HG03097 (cell line): ENCODE measurements around the gene THY1.

Experiments used
- ATAC-seq: cut with Tn5 transposase; IDR thresholded peaks from one replicate; pipeline ENCODE4 v1.9.1; 2021; ENCODE audit not compliant: unreplicated experiment, low FRiP score

The THY1 gene

DNA sequence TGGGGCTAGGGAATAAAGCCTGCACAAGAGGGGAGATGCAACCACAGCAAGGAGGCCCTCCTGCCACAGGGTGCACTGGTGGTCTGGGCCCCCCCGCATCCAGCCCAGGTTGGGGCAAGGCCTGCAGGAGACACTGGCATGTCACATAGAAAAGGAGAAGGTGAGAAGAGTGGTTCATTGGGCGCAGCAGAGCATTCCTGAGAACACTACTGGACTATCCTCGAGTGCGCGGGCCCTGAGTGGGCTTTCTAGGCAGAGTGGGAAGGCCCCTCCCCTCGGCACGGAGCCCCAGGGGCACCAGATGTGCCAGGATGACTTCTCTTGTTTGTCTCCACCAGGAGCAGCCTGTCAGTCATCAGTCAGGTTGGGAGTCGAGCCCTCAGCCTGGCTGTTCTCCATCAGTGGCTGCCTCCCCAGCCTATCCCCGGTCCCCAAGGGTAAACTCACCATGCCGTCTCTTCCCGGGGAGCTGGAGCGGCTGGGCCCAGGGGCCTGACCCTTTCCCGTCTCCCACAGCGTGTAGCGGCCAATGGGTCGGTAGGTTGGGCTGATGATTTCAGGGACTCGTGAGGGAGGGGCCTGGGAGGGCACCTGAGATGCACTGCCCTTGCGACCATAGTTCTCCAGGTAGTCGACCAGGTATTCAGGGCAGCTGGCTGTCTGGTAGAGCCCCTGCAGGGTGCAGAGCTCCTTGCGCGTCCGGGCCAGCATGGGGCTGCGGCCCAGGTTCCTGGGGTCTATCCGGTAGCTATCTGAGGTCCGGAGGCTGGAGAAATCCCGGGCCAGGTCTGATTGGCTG is 50.5 kb downstream of the THY1 start:
- ATAC-seq, result no peak

DNA sequence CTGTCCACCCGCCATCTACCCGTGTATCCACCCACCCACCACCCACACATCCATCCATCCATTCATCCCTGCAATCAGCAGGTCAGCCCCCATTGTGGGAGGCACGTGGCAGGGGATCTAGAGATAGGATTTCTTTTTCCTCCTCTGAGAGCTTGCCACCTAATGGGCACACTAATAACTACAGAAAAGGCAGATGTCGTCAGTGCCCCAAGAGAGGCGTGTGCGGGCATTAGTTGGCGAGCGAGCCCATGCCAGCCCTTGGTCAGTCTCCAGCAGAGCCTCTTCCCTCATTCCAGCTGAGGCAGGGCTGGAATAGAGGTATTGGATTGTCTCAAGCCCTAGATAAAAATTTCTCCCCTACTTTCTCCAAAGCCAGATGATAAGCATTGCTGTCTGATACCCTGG is 51.2 kb downstream of the THY1 start:
- ATAC-seq, result no peak

DNA sequence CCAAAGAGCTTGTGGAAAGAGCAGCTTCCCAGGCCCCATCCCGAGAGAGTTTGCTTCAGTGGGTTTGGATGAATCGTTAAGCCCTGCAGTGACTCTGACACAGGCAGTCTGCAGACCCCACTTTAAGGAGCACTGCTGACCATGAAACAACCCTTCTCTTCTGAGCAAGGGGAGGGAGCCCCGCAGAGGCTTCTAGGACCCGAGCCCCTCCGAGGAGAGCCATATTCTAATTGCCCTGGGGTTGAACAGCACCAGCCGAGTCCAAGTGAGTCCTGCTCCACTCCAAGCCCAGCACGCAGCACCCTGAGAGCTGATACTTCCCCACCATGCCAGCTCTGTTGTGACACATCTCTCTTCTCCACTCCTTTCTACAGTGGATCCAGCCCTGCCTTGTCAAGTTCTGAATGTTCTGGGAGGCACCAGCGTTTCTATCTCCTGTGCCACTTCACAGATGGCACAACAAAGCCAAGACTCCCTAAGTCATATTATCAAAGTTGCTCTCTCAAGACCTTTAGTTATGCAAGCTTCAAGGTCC is 51.8 kb downstream of the THY1 start:
- ATAC-seq, result no peak

DNA sequence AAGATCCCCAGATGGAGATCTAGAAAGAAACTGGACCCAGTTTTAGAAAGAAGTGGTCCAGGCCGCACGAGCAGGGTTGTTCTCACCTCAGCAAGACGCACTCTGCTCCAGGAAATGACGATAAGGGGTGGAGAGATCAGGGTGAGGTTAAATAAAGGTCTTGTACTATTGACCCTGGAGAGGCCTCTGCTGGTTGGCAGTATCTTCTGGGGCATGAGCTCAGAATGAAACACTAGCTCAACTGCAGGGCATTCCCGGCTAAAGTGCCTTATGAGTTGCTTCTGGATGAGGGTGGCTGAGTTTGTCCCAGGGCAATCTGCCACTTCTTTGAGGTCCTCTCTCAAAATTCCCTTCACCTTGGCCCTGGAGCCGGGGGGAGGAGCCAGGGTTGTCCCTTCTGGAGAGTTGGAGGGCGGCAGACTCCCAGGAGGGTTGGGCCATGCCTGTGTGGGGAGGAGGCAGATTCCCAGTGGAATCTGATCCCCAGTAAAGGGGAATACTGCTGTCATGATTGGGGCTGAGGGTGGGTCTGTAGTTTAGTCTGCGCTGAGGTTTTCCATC is 52.4 kb downstream of the THY1 start:
- ATAC-seq, result no peak

DNA sequence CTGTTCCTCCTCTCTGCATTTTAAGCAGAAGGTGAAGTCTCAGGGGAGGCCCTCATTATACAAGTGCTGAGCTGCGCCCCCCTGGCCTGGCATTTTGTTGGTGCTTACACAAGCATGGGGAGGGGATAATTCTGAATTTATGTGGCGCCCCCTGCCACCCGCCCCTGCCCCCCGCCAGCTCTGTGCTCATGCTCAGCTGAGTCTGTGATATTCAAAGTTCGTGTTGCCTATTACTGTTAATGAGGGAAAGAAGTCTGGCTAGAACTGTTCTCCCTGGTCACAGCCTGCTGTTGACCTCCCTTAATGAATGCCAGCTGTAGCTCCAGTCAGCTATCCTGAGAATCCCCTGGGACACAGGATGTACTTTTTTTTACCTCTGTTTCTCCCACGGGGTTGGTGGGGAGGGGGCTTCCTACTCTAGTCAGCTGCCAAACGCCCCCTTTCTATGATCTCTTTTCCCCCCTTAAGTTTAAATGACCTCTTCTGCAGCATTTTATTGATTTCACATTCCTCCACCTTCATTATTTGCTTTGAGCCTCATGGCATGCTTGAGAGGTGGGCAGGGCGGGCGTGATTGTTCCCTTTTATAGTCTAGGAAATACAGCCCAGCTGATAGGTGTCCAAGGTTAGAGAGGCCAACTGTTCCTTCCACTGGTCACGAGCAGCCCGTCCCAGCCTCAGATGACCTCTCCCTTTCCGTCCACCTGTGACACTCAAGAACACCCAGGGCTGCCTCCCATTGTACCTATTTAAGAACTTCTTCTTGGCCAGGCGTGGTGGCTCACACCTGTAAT is 53.6 kb downstream of the THY1 start:
- ATAC-seq, result no peak

DNA sequence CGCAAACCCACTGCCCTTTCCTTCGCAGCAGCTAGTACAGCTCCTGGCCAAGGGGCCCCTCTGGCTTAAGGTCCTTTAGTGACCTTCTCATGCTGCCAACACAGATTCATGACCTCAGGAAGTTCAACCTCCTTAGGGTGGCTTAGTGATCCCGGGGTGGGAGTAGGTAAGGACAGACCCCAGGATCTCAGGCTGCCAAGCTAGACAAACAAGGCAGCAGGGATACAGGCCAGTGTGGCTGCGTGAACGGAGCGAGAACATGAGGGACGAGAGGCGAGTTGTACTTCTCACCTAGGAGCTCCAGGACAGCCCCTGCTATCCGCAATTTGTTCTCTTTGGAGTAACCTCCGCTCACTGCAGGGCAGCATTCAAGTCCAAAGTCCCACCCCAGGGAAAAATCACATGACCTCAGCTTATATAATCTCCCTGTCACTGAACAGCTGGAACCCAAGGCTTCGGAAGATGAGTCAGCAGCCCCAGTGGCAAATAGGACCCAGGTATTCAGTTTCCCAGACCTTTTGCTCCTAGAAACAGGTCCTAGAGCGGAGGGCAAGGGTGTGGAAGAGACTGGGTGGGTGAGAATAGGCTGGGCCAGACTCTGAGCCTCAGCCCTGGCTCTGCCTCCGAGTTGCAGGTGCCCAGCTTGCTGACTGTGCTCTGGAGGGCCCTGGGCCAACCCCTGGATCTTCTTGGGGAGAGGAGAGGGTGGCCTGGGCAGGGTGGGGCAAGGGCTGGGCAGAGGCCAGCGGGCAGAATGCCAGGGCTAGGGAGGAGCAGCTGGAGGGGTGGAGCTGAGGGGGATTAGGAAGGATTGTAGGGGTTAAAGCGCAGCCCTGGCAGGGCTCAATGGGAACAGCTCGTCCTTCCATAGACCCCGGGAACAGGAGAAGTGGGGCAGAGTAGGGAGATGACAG is 54.6 kb downstream of the THY1 start:
- no peak for ATAC-seq

DNA sequence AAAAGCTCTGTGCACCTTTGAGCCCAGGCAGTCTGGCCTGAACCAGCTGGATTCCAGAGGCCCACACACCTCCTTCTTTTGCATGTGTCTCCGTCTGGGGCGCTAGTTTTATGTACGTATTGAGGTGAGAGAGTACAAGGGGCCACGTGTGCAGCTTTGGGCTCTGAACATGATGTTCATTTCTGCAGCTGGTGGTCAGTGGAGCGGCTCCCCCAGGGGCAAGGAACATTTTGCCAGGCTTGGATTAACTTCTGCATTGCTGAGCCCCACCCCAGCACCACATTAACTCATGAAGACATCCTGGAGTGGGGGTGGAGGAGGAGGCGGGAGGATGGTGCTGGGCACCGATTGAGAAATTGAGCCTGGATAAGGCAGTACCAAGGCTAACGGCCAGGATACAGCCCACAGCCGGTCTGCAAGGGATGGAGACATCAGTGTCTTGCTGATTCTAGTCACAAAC is 55.3 kb downstream of the THY1 start:
- no peak for ATAC-seq
